ENCODE measurements around the gene GMPS.

DNA sequence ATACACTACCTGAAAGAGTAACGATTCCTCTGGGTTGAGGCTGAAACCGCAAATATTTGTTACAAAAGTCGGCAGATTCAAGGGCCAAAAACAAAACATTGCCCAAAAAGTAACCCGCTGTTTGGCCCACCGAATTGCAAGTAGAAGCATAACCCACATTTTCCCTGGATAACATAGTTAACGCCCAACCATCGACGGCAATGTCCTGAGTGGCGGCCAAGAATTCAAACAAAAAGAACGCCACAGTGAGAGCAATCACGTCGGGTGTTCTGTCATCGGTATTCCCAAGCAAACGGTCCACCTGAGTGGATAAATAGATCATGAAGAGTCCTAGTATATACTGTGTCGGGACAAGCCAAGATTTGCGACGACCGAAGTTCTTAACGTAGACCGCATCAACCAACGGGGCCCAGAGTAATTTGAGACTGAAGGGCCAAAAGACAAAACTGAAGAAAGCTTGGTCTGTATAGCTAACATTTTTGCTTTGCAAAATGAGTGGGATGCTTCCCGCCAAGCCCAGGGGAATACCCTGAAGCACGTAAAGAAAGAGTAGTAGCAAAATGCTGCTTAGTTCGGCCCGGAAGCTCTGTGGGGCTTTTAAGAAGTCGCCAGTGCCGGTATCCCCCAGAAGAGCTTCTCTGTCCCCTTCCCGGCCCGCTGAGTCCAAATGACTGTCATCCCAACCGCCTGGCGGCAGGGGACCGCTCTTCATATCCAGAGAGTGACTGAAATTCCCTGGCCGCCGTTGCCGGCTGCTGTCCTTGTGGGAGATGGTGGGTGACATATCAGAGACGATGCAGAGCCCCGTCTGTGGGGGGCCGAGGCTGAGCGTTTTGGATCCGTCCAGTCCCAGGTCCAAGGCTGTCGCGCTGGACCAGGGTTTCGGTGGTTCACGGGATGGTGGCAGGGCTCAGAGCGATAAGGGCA lies 17.0 kb upstream of the GMPS start:
- TF ChIP-seq, protein P1, sequence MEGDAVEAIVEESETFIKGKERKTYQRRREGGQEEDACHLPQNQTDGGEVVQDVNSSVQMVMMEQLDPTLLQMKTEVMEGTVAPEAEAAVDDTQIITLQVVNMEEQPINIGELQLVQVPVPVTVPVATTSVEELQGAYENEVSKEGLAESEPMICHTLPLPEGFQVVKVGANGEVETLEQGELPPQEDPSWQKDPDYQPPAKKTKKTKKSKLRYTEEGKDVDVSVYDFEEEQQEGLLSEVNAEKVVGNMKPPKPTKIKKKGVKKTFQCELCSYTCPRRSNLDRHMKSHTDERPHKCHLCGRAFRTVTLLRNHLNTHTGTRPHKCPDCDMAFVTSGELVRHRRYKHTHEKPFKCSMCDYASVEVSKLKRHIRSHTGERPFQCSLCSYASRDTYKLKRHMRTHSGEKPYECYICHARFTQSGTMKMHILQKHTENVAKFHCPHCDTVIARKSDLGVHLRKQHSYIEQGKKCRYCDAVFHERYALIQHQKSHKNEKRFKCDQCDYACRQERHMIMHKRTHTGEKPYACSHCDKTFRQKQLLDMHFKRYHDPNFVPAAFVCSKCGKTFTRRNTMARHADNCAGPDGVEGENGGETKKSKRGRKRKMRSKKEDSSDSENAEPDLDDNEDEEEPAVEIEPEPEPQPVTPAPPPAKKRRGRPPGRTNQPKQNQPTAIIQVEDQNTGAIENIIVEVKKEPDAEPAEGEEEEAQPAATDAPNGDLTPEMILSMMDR (IDR thresholded peaks at IDR 0.05) = peak in 4 of 5 experiments; percentile 12 to 52 (median 18)
- TF ChIP-seq POLR2A (IDR thresholded peaks at IDR 0.05) (no peak), POLR2AphosphoS5 (IDR thresholded peaks at IDR 0.05) (no peak), EP300 (IDR thresholded peaks at IDR 0.05; ENCODE audit: low read depth) (no peak)
